CD14-positive monocyte (primary cell): ENCODE data around the gene CLTC. TPM values are rescaled to one million over a fixed set of nuclear protein-coding genes. Genes with fewer than 3 reads are reported as not detected.

Source experiments
- DNase-seq, 3 donors: peaks; one replicate each; pipeline ENCODE4 v3.0.0-alpha.2; 2011 to 2022
- H2AFZ ChIP-seq: 2 replicates; pipeline ENCODE4 v1.6.0; 2012; ENCODE audit warnings: mild to moderate bottlenecking, low read depth, low read length, inconsistent platforms; ENCODE audit not compliant: insufficient read depth, poor library complexity, severe bottlenecking
- H3K27ac ChIP-seq, 2 donors: 1 replicate in 1 of 2; 2 replicates in 1 of 2; pipeline ENCODE4 v1.5.1; 2012 to 2013; ENCODE audit warnings: low read length in 2 of 2, control low read depth in 1 of 2, inconsistent platforms in 1 of 2, low read depth in 1 of 2, mild to moderate bottlenecking in 1 of 2
- H3K27me3 ChIP-seq, 2 donors: one replicate each; pipeline versions ENCODE4 v1.6.0 to v1.6.1; 2011 to 2013; ENCODE audit warnings: low read length in 2 of 2; ENCODE audit not compliant: control insufficient read depth in 2 of 2, insufficient read depth in 2 of 2
- H3K36me3 ChIP-seq, 2 donors: replicated peaks in 1 of 2; 1 replicate in 1 of 2; 2 replicates in 1 of 2; pipeline versions ENCODE4 v1.5.1 to v1.6.1; 2012 to 2013; ENCODE audit warnings: low read length in 2 of 2, control low read depth in 1 of 2, inconsistent platforms in 1 of 2, mild to moderate bottlenecking in 1 of 2; ENCODE audit not compliant: insufficient read depth in 2 of 2, control insufficient read depth in 1 of 2
- H3K4me1 ChIP-seq, 2 donors: 1 replicate in 1 of 2; 2 replicates in 1 of 2; pipeline versions ENCODE4 v1.5.1 to v1.6.1; 2012 to 2013; ENCODE audit warnings: low read length in 2 of 2, control low read depth in 1 of 2, inconsistent platforms in 1 of 2, mild to moderate bottlenecking in 1 of 2, moderate library complexity in 1 of 2; ENCODE audit not compliant: insufficient read depth in 2 of 2, control insufficient read depth in 1 of 2
- H3K4me2 ChIP-seq: replicated peaks from 2 replicates; pipeline ENCODE3; 2012; ENCODE audit warnings: low read length, moderate library complexity, mild to moderate bottlenecking; ENCODE audit not compliant: poor library complexity, severe bottlenecking; ENCODE audit errors: extremely low read depth
- H3K4me3 ChIP-seq, 3 experiments: fragments of 200-600 bp in 1 of 3; sonication (generic) in 1 of 3; replicated peaks in 1 of 3; 1 replicate in 2 of 3; 2 replicates in 1 of 3; pipeline ENCODE4 v1.5.1; 2011 to 2013; ENCODE audit warnings: low read length in 3 of 3, mild to moderate bottlenecking in 3 of 3, control low read depth in 2 of 3, low read depth in 2 of 3, inconsistent platforms in 1 of 3, moderate library complexity in 1 of 3
- H3K79me2 ChIP-seq: 2 replicates; pipeline ENCODE4 v1.6.0; 2012; ENCODE audit warnings: mild to moderate bottlenecking, control low read depth, inconsistent platforms, low read length, moderate library complexity; ENCODE audit not compliant: insufficient read depth
- H3K9ac ChIP-seq: 2 replicates; pipeline ENCODE4 v1.6.0; 2017; ENCODE audit warnings: low read length, mild to moderate bottlenecking; ENCODE audit not compliant: insufficient read depth, poor library complexity, severe bottlenecking
- H3K9me3 ChIP-seq, 2 donors: replicated peaks in 1 of 2; 1 replicate in 1 of 2; 2 replicates in 1 of 2; pipeline versions ENCODE4 v1.5.1 to v1.6.1; 2012 to 2013; ENCODE audit warnings: low read length in 2 of 2, control low read depth in 1 of 2; ENCODE audit not compliant: control insufficient read depth in 1 of 2, insufficient read depth in 1 of 2
- H4K20me1 ChIP-seq: 2 replicates; pipeline ENCODE4 v1.6.0; 2012; ENCODE audit warnings: mild to moderate bottlenecking, low read length, control low read depth, moderate library complexity; ENCODE audit not compliant: insufficient read depth
- H3K27ac Mint-ChIP-seq, 7 donors: one replicate each; pipeline ENCODE4 v1.8.0; 2020; ENCODE audit warnings: mild to moderate bottlenecking in 7 of 7, mixed read lengths in 7 of 7, moderate library complexity in 6 of 7, inconsistent platforms in 2 of 7
- H3K27me3 Mint-ChIP-seq, 3 donors: one replicate each; pipeline ENCODE4 v1.8.0; 2021 to 2022; ENCODE audit warnings: low read depth in 3 of 3, mild to moderate bottlenecking in 3 of 3, mixed read lengths in 3 of 3, moderate library complexity in 3 of 3, inconsistent platforms in 1 of 3
- H3K36me3 Mint-ChIP-seq, 2 donors: one replicate each; pipeline ENCODE4 v1.8.0; 2020; ENCODE audit warnings: mixed read lengths in 2 of 2, inconsistent platforms in 1 of 2, mild to moderate bottlenecking in 1 of 2
- H3K4me1 Mint-ChIP-seq: one replicate; pipeline ENCODE4 v1.8.0; 2020; ENCODE audit warnings: mild to moderate bottlenecking, mixed read lengths
- H3K4me3 Mint-ChIP-seq, 2 donors: one replicate each; pipeline ENCODE4 v1.8.0; 2020; ENCODE audit warnings: mild to moderate bottlenecking in 2 of 2, mixed read lengths in 2 of 2, moderate library complexity in 1 of 2
- H3K9me3 Mint-ChIP-seq, 7 donors: one replicate each; pipeline ENCODE4 v1.8.0; 2020 to 2022; ENCODE audit warnings: mixed read lengths in 7 of 7, mild to moderate bottlenecking in 6 of 7, moderate library complexity in 6 of 7, inconsistent platforms in 2 of 7
- CTCF ChIP-seq: fragments of 200-600 bp; IDR thresholded peaks from one replicate; pipeline ENCODE4 v1.8.0; 2022; ENCODE audit warnings: antibody characterized with exemption, mild to moderate bottlenecking
- WGBS: methylation state at CpG from one replicate; pipeline ENCODE4 v1.1.5; 2013; ENCODE audit warnings: missing lambda C conversion rate; ENCODE audit not compliant: insufficient coverage; 5-methylcytosine and 5-hydroxymethylcytosine counted together
- intact Hi-C, 2 donors: fragments of 100-400 bp; cut with micrococcal nuclease; formaldehyde crosslinking; loops; one replicate each; pipeline versions ENCODE4 v1.15.0 to v1.15.1; 2023
- polyA plus RNA-seq, 3 donors: library from polyadenylated mRNA; depleted of rRNA in 1 of 3; unstranded in 2 of 3; stranded (reverse) in 1 of 3; fragments of 300-500 nt in 2 of 3; fragments of >200 nt in 1 of 3; fragmentation: Illumina TruSeq in 2 of 3; gene quantifications; 1 replicate in 2 of 3; 2 replicates in 1 of 3; pipeline ENCODE4 v1.2.3, GENCODE V29; 2012 to 2021

The CLTC gene
- polyA plus RNA-seq, 3 donors = 63.3 to 102 (median 65.1) TPM

- 80% methylated on average over 1 of the region's 5 CpGs for WGBS
- Mint-ChIP-seq H3K9me3 (no peaks in the 10 kb centered on the region), H3K27ac (peak overlapping the region in 4 of 7 donors; percentile 46 to 60 (median 48)), H3K36me3 (peaks cover 5 to 32% of the 10 kb centered on the region in 2 donors), H3K4me1 (peaks cover 45% of the 10 kb centered on the region), H3K27me3 (no peaks in the 10 kb centered on the region), H3K4me3 (no peak overlapping the region)
- no peak for DNase-seq
- H3K9me3 ChIP-seq = no peaks in the 10 kb centered on the region
- no peak overlapping the region for H2AFZ ChIP-seq
- peaks cover 0 to 16% of the 10 kb centered on the region in 2 donors for H3K36me3 ChIP-seq
- peaks cover 0 to 16% of the 10 kb centered on the region in 2 donors for H3K4me1 ChIP-seq
- H3K9ac ChIP-seq = no peak overlapping the region
- H3K27ac ChIP-seq = peak overlapping the region in 1 of 2 donors; percentile 50
- peaks cover 100% of the 10 kb centered on the region for H4K20me1 ChIP-seq
- H3K4me3 ChIP-seq = no peak overlapping the region
- no peak for TF ChIP-seq CTCF
- no peaks in the 10 kb centered on the region for H3K27me3 ChIP-seq
- H3K79me2 ChIP-seq = peaks cover 100% of the 10 kb centered on the region
- H3K4me2 ChIP-seq = no peak overlapping the region
- intact Hi-C loops = no loop called here
These were observed 14.1 kb downstream of the CLTC start for GRCh38 chr17:59633658-59634359.

GRCh38 chr17:59634632-59635541 lies 15.2 kb downstream of the CLTC start:
- Histone ChIP-seq H3K4me1 (peaks cover 0 to 12% of the 10 kb centered on the region in 2 donors), H3K27me3 (no peaks in the 10 kb centered on the region), H3K36me3 (peaks cover 0 to 13% of the 10 kb centered on the region in 2 donors), H2AFZ (no peak overlapping the region), H3K79me2 (peaks cover 100% of the 10 kb centered on the region), H3K4me2 (no peak overlapping the region), H3K27ac (peak overlapping the region in 1 of 2 donors; percentile 50), H3K4me3 (no peak overlapping the region), H3K9ac (no peak overlapping the region), H4K20me1 (peaks cover 100% of the 10 kb centered on the region), H3K9me3 (no peaks in the 10 kb centered on the region)
- no peak for TF ChIP-seq CTCF
- no peak for DNase-seq
- no peaks in the 10 kb centered on the region for H3K9me3 Mint-ChIP-seq
- H3K4me3 Mint-ChIP-seq = no peak overlapping the region
- WGBS = no CpG with 5 or more reads among the region's 3 CpGs
- no peaks in the 10 kb centered on the region for H3K27me3 Mint-ChIP-seq
- peaks cover 5 to 23% of the 10 kb centered on the region in 2 donors for H3K36me3 Mint-ChIP-seq
- peaks cover 49% of the 10 kb centered on the region for H3K4me1 Mint-ChIP-seq
- H3K27ac Mint-ChIP-seq = peak overlapping the region in 2 of 7 donors; percentile 26
- intact Hi-C loops = no loop called here
